ENCODE measurements around the gene PPT2. TPM values are rescaled to one million over a fixed set of nuclear protein-coding genes. Genes with fewer than 3 reads are reported as not detected.
A peak's percentile ranks its signal among the peaks of the same experiment; 100 is the strongest.

PPT2 gene
- total and polyA plus RNA-seq, 2 donors (not counting 3 experiments of a cell fraction or from before 2014, with no cell fraction given), result 27.2 to 47.3 TPM

GRCh38 chr6:32116674-32117073, 37.3 kb upstream of the PPT2 start:
- CTCF ChIA-PET, result interaction anchor here (0.9 to 2.8 kb wide), 5 partner anchors 11 to 569 kb away, joined by 3 to 24 read pairs (median 4); partner anchors contain the start of genes ATF6B, EGFL8 and NFKBIL1
- no peaks in the 10 kb centered on the region for H3K79me2 ChIP-seq (ENCODE audit: control insufficient read depth, insufficient read depth, low read length)
- no peaks in the 10 kb centered on the region for H3K4me1 ChIP-seq (ENCODE audit: control insufficient read depth, extremely low read depth, insufficient read depth, low read length)
- dilution Hi-C loops (cut with MboI; ENCODE audit: extremely low pct_ligation_motif_present, low sequenced_read_pairs) (no loop called here), intact Hi-C loops (cut with micrococcal nuclease) (loop anchor here (10.0 kb wide), 1 partner anchor 298 kb away; no protein-coding TSS in a partner anchor)
- no peaks in the 10 kb centered on the region for H3K27me3 ChIP-seq (ENCODE audit: control insufficient read depth in 2 of 2, insufficient read depth in 2 of 2, low read length in 2 of 2)
- H3K9ac ChIP-seq (replicated peaks; ENCODE audit: extremely low read depth, insufficient read depth, low read length), result no peak overlapping the region
- no peaks in the 10 kb centered on the region for H4K20me1 ChIP-seq (replicated peaks; ENCODE audit: control insufficient read depth, extremely low read depth, insufficient read depth, low read length)
- no peak overlapping the region for H3K27ac ChIP-seq (ENCODE audit: insufficient read depth, low read depth, low read length)
- peaks cover 14 to 49% of the 10 kb centered on the region in 2 experiments for H3K36me3 ChIP-seq (ENCODE audit: control insufficient read depth in 2 of 2, extremely low read depth in 1 of 2, insufficient read depth in 2 of 2, low read length in 2 of 2)
- DNase-seq (ENCODE audit: low read depth, low spot score) (no peak), FAIRE-seq (no peak)
- H3K9me3 ChIP-seq (replicated peaks; ENCODE audit: control insufficient read depth, insufficient read depth, low read length), result no peaks in the 10 kb centered on the region
- no peak for TF ChIP-seq POLR2AphosphoS5 (IDR thresholded peaks at IDR 0.05; ENCODE audit: insufficient read depth, low read depth, low read length)
- TF ChIP-seq POLR2A (IDR thresholded peaks at IDR 0.05; ENCODE audit: low read depth, low read length), result no peak
- TF ChIP-seq CTCF (IDR thresholded peaks at IDR 0.05; ENCODE audit: extremely low read depth in 1 of 2, insufficient read depth in 1 of 2, low read depth in 1 of 2, low read length in 2 of 2), result peak; percentile 27 to 35
- TF ChIP-seq FOS (IDR thresholded peaks at IDR 0.05; ENCODE audit: borderline replicate concordance, insufficient read depth, low read length), result no peak
- no peak for TF ChIP-seq GATA2 (IDR thresholded peaks at IDR 0.05; ENCODE audit: insufficient read depth, insufficient read length, low read depth, low read length)
- BruUV-seq (replicated peaks), result no TSS peak
- H3K4me3 ChIP-seq (replicated peaks in 1 of 3; ENCODE audit: insufficient read depth in 1 of 3, low read depth in 1 of 3, low read length in 3 of 3), result no peak overlapping the region
- no peaks in the 10 kb centered on the region for H3K9me1 ChIP-seq (replicated peaks; ENCODE audit: control insufficient read depth, extremely low read depth, insufficient read depth, low read length)
- H3K4me2 ChIP-seq (ENCODE audit: insufficient read depth, low read length), result no peak overlapping the region
- H2AFZ ChIP-seq (ENCODE audit: low read depth, low read length), result no peak overlapping the region
- POLR2A ChIA-PET, result no interaction called here

DNA sequence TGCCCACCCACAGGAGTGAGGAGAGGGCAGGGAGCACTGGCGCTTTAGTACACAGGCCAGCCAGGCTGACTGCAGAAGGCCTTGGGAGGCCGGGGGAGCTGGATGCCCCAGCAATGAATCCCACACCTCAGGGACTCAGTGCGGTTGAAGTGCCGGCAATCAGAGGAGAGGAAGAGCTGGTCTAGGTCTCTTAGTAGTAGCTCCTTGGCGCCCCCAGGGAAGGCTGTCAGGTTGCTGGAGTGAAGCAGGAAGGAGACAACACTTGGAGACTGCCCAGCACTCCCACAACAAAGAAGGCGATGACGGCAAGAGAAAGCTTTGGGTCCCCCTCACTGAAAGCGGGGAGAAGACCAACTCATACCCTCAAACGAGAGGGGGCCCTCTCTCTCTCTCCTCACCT, 36.5 kb upstream of the PPT2 start:
- no peak for DNase-seq (ENCODE audit: low read depth, low spot score)
- Histone ChIP-seq H2AFZ (ENCODE audit: low read depth, low read length) (no peak overlapping the region), H4K20me1 (replicated peaks; ENCODE audit: control insufficient read depth, extremely low read depth, insufficient read depth, low read length) (no peaks in the 10 kb centered on the region), H3K27ac (ENCODE audit: insufficient read depth, low read depth, low read length) (no peak overlapping the region), H3K4me2 (ENCODE audit: insufficient read depth, low read length) (no peak overlapping the region), H3K9me3 (replicated peaks; ENCODE audit: control insufficient read depth, insufficient read depth, low read length) (no peaks in the 10 kb centered on the region), H3K27me3 (ENCODE audit: control insufficient read depth in 2 of 2, insufficient read depth in 2 of 2, low read length in 2 of 2) (no peaks in the 10 kb centered on the region), H3K4me1 (ENCODE audit: control insufficient read depth, extremely low read depth, insufficient read depth, low read length) (no peaks in the 10 kb centered on the region), H3K79me2 (ENCODE audit: control insufficient read depth, insufficient read depth, low read length) (no peaks in the 10 kb centered on the region), H3K9me1 (replicated peaks; ENCODE audit: control insufficient read depth, extremely low read depth, insufficient read depth, low read length) (no peaks in the 10 kb centered on the region), H3K9ac (replicated peaks; ENCODE audit: extremely low read depth, insufficient read depth, low read length) (no peak overlapping the region), H3K4me3 (replicated peaks in 1 of 3; ENCODE audit: insufficient read depth in 1 of 3, low read depth in 1 of 3, low read length in 3 of 3) (no peak overlapping the region), H3K36me3 (ENCODE audit: control insufficient read depth in 2 of 2, extremely low read depth in 1 of 2, insufficient read depth in 2 of 2, low read length in 2 of 2) (peaks cover 16 to 52% of the 10 kb centered on the region in 2 experiments)
- ChIA-PET CTCF (interaction anchor here (0.9 to 2.8 kb wide), 5 partner anchors 10 to 570 kb away, joined by 3 to 24 read pairs (median 4); partner anchors contain the start of genes ATF6B, EGFL8 and NFKBIL1), POLR2A (no interaction called here)
- intact Hi-C loops (cut with micrococcal nuclease) (loop anchor here (10.0 kb wide), 1 partner anchor 297 kb away; no protein-coding TSS in a partner anchor), dilution Hi-C loops (cut with MboI; ENCODE audit: extremely low pct_ligation_motif_present, low sequenced_read_pairs) (no loop called here)
- no peak for FAIRE-seq
- BruUV-seq (replicated peaks), result no TSS peak
- TF ChIP-seq JUN (IDR thresholded peaks at IDR 0.05; ENCODE audit: borderline replicate concordance, insufficient read depth, insufficient read length, low read depth) (no peak), CTCF (IDR thresholded peaks at IDR 0.05; ENCODE audit: extremely low read depth in 1 of 2, insufficient read depth in 1 of 2, low read depth in 1 of 2, low read length in 2 of 2) (no peak), EZH2 (IDR thresholded peaks at IDR 0.05; ENCODE audit: borderline replicate concordance, low read depth, low read length, severe bottlenecking) (no peak), POLR2AphosphoS5 (IDR thresholded peaks at IDR 0.05; ENCODE audit: insufficient read depth, low read depth, low read length) (no peak), FOS (IDR thresholded peaks at IDR 0.05; ENCODE audit: borderline replicate concordance, insufficient read depth, low read length) (no peak), MYC (IDR thresholded peaks at IDR 0.05; ENCODE audit: low read depth, low read length) (no peak), GATA2 (IDR thresholded peaks at IDR 0.05; ENCODE audit: insufficient read depth, insufficient read length, low read depth, low read length) (no peak), POLR2A (IDR thresholded peaks at IDR 0.05; ENCODE audit: low read depth, low read length) (no peak)
- TF ChIP-seq, protein P1, sequence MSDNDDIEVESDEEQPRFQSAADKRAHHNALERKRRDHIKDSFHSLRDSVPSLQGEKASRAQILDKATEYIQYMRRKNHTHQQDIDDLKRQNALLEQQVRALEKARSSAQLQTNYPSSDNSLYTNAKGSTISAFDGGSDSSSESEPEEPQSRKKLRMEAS (IDR thresholded peaks at IDR 0.05; ENCODE audit: insufficient read depth, insufficient read length), result no peak

Data from endothelial cell of umbilical vein (primary cell).